WERI-Rb-1 (cell line): ENCODE results near the gene PTPRM.

ENCODE experiments used
- DNase-seq: peaks from one replicate; pipeline ENCODE4 v3.0.0-alpha.2; 2020
- H3K27ac ChIP-seq: fragments of 250-450 bp; sonication (Bioruptor Pico); 2 replicates; pipeline ENCODE4 v1.5.1; 2020; ENCODE audit warnings: mild to moderate bottlenecking, moderate library complexity
- H3K27me3 ChIP-seq: fragments of 250-450 bp; sonication (Bioruptor Pico); 2 replicates; pipeline ENCODE4 v1.5.1; 2021; ENCODE audit warnings: mild to moderate bottlenecking, low read depth, moderate library complexity; ENCODE audit not compliant: insufficient read depth, severe bottlenecking
- H3K36me3 ChIP-seq: fragments of 250-450 bp; sonication (Bioruptor Pico); 2 replicates; pipeline ENCODE4 v1.5.1; 2020; ENCODE audit warnings: mild to moderate bottlenecking, moderate library complexity
- H3K4me3 ChIP-seq: 2 replicates; pipeline ENCODE4 v1.5.1; 2011; ENCODE audit warnings: low read depth, mild to moderate bottlenecking, control low read depth, low read length
- H3K9me3 ChIP-seq: fragments of 250-450 bp; sonication (Bioruptor Pico); 2 replicates; pipeline ENCODE4 v1.5.1; 2021; ENCODE audit warnings: mild to moderate bottlenecking, moderate library complexity; ENCODE audit not compliant: severe bottlenecking
- TF ChIP-seq, protein P1 (sequence below): IDR thresholded peaks from 2 replicates; pipeline ENCODE4 v1.5.1; 2011; ENCODE audit warnings: low read depth, mild to moderate bottlenecking, control low read depth, inconsistent platforms, low read length

Gene PTPRM

DNA sequence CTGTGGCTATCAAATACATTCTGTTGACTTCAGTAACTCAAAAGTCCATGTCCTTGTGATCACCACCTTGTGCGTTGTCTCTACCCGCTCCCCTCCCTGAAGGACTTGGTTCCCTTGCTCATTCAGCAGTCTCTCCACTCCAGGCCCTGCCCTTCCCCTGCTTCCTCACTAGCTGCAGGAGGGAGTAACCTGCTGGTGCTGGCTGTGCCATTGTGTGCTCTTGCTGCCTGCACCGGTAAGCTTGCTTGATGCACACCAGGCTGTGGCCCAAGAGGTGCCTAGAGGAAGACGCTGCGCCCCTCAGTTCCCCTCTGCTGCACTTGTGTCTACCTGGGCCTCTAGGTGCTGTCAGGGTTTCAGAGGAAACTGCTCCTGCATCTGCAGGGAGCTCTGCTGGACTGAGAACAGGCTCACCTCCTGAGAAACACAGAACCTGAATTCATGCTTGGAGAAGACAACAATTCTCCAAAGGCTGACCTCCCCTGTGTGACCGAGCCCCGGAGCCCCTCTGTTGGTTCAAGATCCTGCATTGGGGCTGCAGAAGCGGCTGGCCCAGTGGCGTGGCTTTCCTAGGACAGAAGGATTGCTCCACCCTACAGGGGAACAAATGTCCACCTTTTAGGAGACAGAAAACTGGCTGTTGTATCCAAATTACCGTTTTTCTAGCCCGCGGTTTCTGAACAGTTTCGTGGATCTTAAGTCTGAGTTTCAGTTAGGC lies 33.6 kb downstream of the PTPRM start:
- no peak for DNase-seq
- H3K9me3 ChIP-seq = no peaks in the 10 kb centered on the region
- H3K27ac ChIP-seq = no peak overlapping the region
- no peaks in the 10 kb centered on the region for H3K36me3 ChIP-seq
- no peaks in the 10 kb centered on the region for H3K27me3 ChIP-seq
- TF ChIP-seq, protein P1, sequence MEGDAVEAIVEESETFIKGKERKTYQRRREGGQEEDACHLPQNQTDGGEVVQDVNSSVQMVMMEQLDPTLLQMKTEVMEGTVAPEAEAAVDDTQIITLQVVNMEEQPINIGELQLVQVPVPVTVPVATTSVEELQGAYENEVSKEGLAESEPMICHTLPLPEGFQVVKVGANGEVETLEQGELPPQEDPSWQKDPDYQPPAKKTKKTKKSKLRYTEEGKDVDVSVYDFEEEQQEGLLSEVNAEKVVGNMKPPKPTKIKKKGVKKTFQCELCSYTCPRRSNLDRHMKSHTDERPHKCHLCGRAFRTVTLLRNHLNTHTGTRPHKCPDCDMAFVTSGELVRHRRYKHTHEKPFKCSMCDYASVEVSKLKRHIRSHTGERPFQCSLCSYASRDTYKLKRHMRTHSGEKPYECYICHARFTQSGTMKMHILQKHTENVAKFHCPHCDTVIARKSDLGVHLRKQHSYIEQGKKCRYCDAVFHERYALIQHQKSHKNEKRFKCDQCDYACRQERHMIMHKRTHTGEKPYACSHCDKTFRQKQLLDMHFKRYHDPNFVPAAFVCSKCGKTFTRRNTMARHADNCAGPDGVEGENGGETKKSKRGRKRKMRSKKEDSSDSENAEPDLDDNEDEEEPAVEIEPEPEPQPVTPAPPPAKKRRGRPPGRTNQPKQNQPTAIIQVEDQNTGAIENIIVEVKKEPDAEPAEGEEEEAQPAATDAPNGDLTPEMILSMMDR = no peak
- H3K4me3 ChIP-seq = no peak overlapping the region

DNA sequence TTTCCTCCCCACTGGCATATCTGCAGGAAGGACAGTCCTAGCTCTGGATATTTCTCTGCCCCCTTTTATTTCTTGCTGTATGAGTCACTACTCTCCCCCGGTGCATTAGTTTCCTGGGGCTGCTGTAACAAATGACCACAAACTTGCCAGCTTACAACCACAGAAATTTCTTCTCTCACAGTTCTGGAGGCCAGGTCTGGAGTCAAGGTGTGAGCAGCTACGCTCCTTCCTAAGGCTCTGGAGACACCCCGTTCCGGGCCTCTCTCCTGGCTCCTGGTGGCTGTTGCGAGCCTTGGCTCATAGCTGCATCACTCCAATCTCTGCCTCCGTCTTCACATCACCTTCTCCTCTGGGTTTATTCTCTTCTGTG lies 34.1 kb downstream of the PTPRM start:
- H3K4me3 ChIP-seq = no peak overlapping the region
- H3K27ac ChIP-seq = no peak overlapping the region
- no peak for DNase-seq
- no peaks in the 10 kb centered on the region for H3K36me3 ChIP-seq
- H3K9me3 ChIP-seq = no peaks in the 10 kb centered on the region
- H3K27me3 ChIP-seq = no peaks in the 10 kb centered on the region
- TF ChIP-seq, protein P1 = no peak

DNA sequence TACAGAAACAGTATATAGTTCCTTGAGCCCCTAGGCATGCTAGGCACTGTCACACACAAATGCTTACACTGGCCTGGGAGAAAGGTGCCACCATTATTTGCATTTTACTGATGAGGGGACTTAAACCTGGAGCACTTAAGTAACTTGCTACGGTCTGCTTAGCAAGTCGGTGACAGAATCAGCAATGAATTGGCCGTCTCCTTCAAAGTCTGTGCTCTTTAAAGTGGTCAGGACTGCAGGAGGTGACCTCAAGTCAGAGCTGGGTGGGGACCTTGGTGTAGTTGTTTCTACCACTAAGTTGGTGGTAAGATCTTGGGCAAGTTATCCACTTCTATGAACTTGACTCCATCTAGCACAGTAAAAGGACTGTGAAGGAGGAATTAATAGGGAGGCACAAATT lies 34.8 kb downstream of the PTPRM start:
- Histone ChIP-seq H3K4me3 (no peak overlapping the region), H3K36me3 (no peaks in the 10 kb centered on the region), H3K27ac (no peak overlapping the region), H3K9me3 (no peaks in the 10 kb centered on the region), H3K27me3 (no peaks in the 10 kb centered on the region)
- no peak for DNase-seq
- TF ChIP-seq, protein P1 = no peak

DNA sequence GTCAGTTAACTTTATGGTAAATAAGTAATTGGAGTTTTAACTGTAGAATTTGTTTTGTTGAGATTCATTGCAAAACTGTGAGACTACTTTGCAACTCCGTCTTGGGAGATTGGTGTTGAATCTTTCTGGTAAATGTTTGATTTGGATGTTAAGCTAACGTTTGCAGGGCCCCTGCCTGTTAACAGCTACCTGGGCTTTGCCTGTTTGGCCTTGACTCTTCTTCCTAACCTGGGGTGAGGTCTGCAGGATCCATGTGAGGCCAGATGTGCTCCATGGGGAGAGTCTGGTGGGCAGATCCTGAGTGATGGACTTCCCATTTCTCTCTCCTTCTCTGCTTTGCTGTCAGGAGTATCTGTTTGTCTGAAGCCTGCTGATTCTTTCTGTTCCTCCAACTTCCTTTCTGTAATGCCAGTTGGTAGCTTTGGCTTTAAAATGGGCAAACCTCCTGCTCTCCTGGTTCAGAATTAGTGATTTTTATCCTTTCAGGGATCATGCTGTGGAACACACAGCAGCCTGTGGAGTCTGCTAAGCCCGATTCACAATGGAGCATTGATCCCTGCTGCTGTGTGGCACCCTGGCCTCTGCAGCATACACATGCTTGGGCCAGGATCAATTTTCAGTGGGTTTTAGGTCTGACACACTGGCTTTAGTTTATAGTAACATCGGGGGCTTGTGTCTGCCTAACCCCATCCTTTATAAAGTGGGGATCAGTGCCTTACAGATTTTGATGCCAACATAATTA lies 36.3 kb downstream of the PTPRM start:
- Histone ChIP-seq H3K4me3 (no peak overlapping the region), H3K9me3 (no peaks in the 10 kb centered on the region), H3K27me3 (no peaks in the 10 kb centered on the region), H3K27ac (no peak overlapping the region), H3K36me3 (no peaks in the 10 kb centered on the region)
- TF ChIP-seq, protein P1 = no peak
- DNase-seq = no peak

DNA sequence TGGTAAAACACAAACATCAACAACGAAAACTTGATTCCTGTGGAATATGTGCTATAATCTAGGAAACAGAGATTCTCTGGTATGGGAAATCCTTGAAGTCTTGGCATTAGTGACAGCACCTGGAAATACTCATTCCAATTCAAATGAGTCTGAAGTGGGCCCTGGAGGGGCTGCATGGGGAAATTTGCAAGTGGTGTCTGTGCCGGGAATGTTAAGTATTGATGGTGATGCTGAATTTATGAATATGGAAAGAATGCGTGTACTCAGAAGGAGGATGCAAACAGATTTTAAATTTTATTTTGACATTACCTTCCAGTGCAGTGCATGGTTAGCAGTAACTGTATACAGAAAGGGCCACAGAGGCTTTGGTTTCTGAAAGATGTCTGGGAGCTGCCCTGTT lies 37.2 kb downstream of the PTPRM start:
- Histone ChIP-seq H3K4me3 (no peak overlapping the region), H3K27ac (no peak overlapping the region), H3K27me3 (no peaks in the 10 kb centered on the region), H3K36me3 (no peaks in the 10 kb centered on the region), H3K9me3 (no peaks in the 10 kb centered on the region)
- DNase-seq = no peak
- TF ChIP-seq, protein P1 = no peak
